HG03196 (cell line): ENCODE measurements around the gene GCM1.
"Not testable (repeated sequence)": the region's sequence is repeated elsewhere in the genome, so short reads cannot be mapped to it uniquely, and the experiment has no call there.

Experiments used
- ATAC-seq: cut with Tn5 transposase; IDR thresholded peaks from one replicate; pipeline ENCODE4 v1.9.1; 2021; ENCODE audit not compliant: unreplicated experiment

The GCM1 gene

GRCh38 chr6:53148684-53149083 is at the start of gene GCM1:
Gene GCM1 (minus strand): TSS chr6:53148841. CDS start chr6:53145632, 3,209 bp downstream.
- no peak for ATAC-seq

GRCh38 chr6:53197553-53197952 is 48.9 kb upstream of the GCM1 start:
- ATAC-seq: no peak

- no peak for ATAC-seq
Observed at GRCh38 chr6:53195048-53195447, 46.4 kb upstream of the GCM1 start.

- ATAC-seq: no peak
Observed at GRCh38 chr6:53192682-53193188, 44.1 kb upstream of the GCM1 start.

GRCh38 chr6:53189554-53189953 is 40.9 kb upstream of the GCM1 start:
- ATAC-seq: no peak

GRCh38 chr6:53188833-53189232 is 40.2 kb upstream of the GCM1 start:
- no peak for ATAC-seq

- no peak for ATAC-seq
Observed at GRCh38 chr6:53180678-53181077, 32.0 kb upstream of the GCM1 start.

- ATAC-seq: no peak
Observed at GRCh38 chr6:53179961-53180651, 31.5 kb upstream of the GCM1 start.

GRCh38 chr6:53178837-53179432 is 30.3 kb upstream of the GCM1 start:
- no peak for ATAC-seq

GRCh38 chr6:53175027-53175426 is 26.4 kb upstream of the GCM1 start:
- no peak for ATAC-seq

GRCh38 chr6:53172468-53172803 is 23.8 kb upstream of the GCM1 start:
- no peak for ATAC-seq

GRCh38 chr6:53171605-53172467 is 23.2 kb upstream of the GCM1 start:
- ATAC-seq: peak; percentile 86

GRCh38 chr6:53168516-53169267 is 20.1 kb upstream of the GCM1 start:
- ATAC-seq: no peak

- ATAC-seq: no peak
Observed at GRCh38 chr6:53165293-53165692, 16.7 kb upstream of the GCM1 start.

- no peak for ATAC-seq
Observed at GRCh38 chr6:53162606-53163005, 14.0 kb upstream of the GCM1 start.

GRCh38 chr6:53161481-53162009 is 12.9 kb upstream of the GCM1 start:
- ATAC-seq: no peak

- ATAC-seq: no peak
Observed at GRCh38 chr6:53159558-53159957, 10.9 kb upstream of the GCM1 start.

- not testable (repeated sequence) for ATAC-seq
Observed at GRCh38 chr6:53158076-53158475, 9.4 kb upstream of the GCM1 start.

GRCh38 chr6:53155279-53155678 is 6.6 kb upstream of the GCM1 start:
- ATAC-seq: not testable (repeated sequence)

- no peak for ATAC-seq
Observed at GRCh38 chr6:53154794-53155193, 6.2 kb upstream of the GCM1 start.

- no peak for ATAC-seq
Observed at GRCh38 chr6:53154071-53154470, 5.4 kb upstream of the GCM1 start.
